Stimulated activated CD8-positive, alpha-beta memory T cell treated with anti-CD3 and anti-CD28 coated beads, Interleukin-12 subunit alpha, Interleukin-12 subunit beta, amount 100 ng/mL, for 1 hour (primary cell): ENCODE measurements around the gene SLC35A3.
"Not testable (repeated sequence)": the region's sequence is repeated elsewhere in the genome, so short reads cannot be mapped to it uniquely, and the experiment has no call there.

Source experiments
- DNase-seq: peaks from one replicate; pipeline ENCODE4 v3.0.0-alpha.2; 2020; ENCODE audit warnings: low read depth

The SLC35A3 gene

DNA sequence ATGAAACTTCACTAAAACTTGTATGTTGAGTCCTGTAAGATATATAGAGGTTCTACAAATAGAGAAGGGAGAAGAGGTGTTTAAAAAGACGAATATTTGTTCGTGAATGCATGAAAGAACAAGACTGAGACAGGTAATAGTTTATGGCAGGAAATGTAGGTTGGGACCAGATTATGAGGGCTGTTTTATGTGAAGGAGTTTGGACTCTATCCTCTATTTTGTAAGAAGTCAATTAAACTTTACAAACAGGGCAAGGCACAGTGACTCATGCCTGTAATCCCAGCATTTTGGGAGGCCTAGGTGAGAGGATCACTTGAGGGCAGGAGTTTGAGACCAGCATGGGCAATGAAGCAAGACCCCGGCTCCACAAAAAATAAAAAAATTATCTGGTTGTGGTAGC, 5.7 kb downstream of the SLC35A3 start:
- no peak for DNase-seq

DNA sequence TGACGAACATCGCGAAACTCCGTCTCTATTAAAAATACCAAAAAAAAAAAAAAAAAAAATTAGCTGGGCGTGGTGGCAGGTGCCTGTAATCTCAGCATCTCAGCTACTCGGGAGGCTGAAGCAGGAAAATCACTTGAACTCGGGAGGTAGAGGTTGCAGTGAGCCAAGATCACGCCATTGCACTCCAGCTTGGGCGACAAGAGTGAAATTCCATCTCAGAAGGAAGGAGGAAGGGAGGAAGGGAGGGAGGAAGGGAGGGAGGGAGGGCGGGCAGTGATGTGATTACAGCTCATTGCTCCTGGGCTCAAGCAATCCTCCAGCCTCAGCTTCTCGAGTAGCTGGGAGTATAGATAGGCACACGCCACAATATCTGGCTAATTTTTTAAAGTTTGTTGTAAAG, 7.5 kb downstream of the SLC35A3 start:
- DNase-seq = not testable (repeated sequence)

- DNase-seq = no peak
Observed at GRCh38 chr1:99978218-99978617, 8.4 kb downstream of the SLC35A3 start.

DNA sequence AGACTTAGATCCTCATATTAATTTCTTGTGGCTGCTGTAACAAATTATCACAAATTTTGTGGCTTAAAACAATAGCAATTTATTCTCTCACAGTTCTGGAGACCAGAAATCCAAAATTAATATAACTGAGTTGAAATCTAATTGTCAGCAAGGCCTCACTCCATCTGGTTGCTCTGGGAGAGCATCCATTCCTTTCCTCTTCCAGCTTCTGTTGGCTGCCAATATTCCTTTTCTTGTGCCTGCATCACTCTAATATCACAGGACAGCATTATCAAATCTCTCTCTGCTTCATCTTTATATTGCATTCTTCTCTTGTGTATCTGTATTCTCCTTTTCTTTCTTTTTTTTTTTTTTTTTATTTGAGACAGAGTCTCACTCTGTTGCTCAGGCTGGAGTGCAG, 9.3 kb downstream of the SLC35A3 start:
- DNase-seq = no peak

GRCh38 chr1:99980928-99981327, 11.1 kb downstream of the SLC35A3 start:
- no peak for DNase-seq

- no peak for DNase-seq
Observed at GRCh38 chr1:99986656-99987225, 16.9 kb downstream of the SLC35A3 start.

DNA sequence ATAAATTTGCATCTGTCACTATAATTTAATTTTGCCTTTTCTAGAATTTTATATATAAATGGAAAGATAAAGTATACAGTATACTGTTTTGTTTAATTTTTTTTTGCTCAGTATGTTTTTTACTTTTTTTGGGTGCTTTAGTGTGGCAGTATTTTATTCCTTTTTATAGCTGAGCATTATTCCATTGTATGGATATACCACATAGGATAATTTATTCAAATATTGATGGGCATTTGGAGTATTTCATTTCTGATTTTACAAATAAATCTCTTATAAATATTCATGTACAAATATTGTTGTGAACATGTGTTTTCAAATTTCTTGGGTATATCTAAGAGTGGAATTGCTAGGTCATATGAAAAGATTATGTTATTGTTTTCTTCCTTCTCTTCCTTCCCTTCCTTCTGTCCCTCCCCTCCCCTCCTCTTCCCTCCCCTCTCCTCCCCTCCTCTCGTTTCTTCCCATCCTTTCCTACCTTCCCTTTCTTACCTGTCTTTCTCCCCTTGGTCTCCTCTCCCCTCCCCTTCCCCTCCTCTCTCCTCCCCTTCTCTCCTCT, 18.5 kb downstream of the SLC35A3 start:
- DNase-seq = no peak

DNA sequence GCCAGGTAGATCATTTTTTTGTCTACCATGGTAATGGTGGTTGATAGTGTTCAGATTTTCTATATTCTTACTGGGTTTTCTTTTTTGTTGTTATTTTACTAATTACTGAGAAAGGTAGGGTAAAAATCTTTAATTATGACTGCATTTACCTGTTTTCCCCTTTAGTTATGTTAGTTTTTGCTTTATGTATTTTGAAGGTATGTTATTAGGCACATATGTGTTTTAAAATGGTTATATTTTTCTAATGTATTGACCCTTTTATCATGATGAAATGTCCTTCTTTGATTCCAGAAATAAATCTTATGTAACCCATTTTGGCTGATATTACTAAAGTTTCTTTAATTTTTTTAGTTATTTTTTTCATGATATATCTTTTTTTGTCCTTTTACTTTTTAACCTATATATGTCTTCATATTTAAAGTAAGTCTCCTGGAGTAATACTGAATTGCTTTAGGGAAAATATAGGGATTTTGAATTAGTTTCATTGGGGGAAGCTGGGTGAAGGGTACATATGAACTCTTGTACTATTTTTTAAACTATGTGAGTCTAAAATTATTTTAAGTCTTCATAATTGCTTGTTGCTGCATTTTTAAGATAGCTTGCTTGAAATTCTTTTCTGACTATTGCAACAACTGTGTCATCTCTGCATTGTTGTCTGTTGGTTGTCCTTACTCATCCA, 22.4 kb downstream of the SLC35A3 start:
- no peak for DNase-seq

- DNase-seq = no peak
Observed at GRCh38 chr1:99992760-99993467, 23.1 kb downstream of the SLC35A3 start.

- no peak for DNase-seq
Observed at GRCh38 chr1:99993468-99993845, 23.7 kb downstream of the SLC35A3 start.

DNA sequence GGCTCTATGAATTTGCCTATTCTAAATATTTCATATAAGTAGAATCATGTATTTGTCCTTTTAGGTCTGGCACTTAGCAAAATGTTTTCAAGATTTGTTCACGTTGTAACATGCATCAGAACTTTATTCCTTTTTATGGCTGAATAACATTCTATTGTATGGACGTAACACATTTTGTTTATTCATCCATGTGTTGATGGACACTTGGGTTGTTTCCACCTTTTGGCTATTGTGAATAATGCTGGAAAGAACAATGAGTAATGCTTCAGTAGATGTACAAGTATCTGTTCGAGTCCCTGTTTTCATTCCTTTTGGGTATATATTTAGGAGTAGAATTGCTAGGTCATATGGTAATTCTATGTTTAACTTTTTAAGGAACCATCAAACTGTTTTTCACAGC, 24.7 kb downstream of the SLC35A3 start:
- no peak for DNase-seq

DNA sequence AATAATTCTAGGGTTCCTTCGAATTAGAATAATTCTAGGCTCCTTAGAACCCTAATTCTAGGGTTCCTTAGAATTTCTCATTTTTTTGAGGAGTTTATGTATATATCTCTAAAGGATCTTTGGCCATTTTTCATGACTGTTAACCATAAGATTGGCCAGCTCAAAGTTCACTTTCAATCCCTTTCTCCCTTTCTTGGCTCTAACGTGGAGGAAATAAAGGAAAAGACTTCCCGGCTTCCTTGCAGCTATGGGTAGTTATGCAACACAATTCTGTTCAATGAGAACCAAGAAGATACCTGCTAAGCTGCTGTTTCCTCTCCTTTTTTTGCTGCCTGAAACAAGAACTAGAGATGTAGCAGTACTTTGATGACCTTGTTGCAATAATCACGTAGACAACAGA, 27.2 kb downstream of the SLC35A3 start:
- no peak for DNase-seq

GRCh38 chr1:100001462-100001861, 31.7 kb downstream of the SLC35A3 start:
- no peak for DNase-seq

DNA sequence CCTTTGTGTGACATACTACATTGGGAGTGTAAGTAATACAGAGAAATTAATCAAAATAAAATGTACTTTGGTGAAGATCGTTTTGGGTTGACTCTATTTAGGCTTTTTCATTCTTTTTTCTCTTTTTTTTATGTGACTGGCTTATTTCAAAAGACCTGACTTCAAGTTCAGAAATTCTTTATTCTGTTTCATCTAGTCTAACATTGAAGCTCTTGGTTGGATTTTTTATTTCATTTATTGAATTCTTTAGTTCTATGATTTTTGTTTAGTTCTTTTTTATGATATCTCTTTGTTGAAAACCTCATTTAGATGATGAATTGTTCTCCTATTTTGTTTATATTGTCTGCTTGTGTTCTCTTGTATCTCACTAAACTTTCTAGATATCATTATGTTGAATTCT, 35.6 kb downstream of the SLC35A3 start:
- DNase-seq = no peak

GRCh38 chr1:100006688-100007087, 36.9 kb downstream of the SLC35A3 start:
- no peak for DNase-seq

DNA sequence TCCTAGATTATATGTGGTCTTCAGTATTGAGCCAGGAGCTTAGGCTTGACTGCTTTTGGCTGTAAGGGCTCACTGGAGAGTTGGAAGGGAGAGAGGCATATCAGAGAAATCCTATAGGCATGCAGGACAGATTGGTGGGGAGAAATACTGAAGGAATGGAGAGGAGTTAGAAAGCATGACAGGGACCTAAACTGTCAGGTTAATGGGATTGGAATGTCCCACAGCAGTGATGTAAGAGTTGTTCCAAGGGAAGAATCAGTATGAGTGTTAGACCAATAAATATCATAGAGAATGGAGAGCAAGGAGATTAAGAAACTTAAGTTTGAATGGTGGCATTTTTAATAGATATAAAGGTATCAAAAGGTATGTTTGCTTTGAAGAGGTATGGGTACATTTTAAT, 39.7 kb downstream of the SLC35A3 start:
- DNase-seq = no peak

DNA sequence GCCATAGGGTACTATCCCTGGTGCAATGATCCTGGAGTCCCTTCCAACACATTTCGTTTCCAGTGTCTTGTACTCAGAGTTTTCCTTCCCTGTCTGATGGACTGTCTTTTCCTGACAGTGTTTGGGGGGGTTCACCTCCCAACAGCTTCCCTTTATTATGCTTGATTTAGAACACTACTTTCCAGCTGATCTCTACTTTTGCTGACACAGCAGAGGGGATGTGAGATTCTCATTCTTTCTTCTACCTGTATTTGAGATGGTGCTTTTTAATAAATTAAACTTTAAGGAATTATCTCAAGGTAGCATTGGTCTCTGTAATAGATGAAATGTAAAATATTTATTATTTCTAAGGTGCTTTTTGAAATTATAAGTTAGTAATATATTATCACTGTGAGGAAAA, 41.0 kb downstream of the SLC35A3 start:
- no peak for DNase-seq

- no peak for DNase-seq
Observed at GRCh38 chr1:100019220-100019619, 49.4 kb downstream of the SLC35A3 start.

- no peak for DNase-seq
Observed at GRCh38 chr1:100023482-100023881, 53.7 kb downstream of the SLC35A3 start.

DNA sequence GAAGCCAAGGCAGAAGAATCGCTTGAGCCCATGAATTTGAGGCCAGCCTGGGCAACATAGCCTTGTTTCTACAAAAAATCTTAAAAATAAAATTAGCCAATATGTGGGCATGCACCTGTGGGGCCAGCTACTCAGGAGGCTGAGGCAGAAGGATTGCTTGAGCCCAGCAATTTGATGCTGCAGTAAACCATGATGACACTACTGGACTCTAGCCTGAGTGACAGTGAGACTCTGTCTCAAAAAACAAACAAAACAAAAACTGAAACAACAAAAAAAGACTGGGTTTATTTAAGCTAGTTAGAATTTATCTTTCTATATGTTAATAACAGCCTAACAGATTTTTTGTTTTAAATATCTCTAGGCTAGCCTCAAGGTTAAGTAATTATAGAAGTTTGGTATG, 57.4 kb downstream of the SLC35A3 start:
- no peak for DNase-seq

DNA sequence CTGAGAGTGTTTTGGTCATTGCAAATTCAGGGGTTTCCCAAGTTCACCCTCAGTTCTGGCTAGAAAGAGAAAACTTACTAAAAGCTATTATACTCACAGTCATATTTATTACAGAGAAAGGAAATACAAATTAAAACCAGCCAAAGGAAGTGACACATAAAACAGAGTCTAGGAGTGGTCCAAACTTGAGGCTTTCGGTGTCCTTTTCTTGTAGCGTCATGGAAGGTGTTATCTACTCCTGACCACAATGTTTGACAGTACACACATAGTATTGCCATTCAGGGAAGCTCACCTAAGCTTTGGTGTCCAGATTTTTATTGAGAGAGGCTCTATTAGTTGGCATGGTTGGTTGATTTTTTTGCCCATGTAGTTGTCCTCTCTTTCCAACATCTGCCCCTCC, 59.0 kb downstream of the SLC35A3 start:
- no peak for DNase-seq

DNA sequence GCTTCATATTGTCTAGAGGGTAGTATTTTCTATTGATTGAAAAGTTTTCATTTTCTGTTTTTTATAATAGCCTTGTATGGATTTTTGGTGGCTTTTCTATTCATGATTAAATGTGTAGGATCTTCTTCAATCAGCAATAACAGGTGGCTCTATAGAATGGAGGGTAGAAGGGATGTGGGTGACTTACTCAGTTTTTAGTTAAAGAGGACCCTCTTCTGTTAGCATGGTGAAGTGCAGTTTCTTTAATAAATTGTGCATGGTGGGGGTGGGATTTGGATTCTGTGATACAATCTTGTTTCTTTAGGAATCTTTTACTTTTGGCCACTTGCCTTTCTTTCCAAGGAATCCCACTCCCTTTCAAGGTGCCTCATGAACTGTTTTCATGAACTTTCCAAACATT, 64.7 kb downstream of the SLC35A3 start:
- DNase-seq = no peak

- DNase-seq = no peak
Observed at GRCh38 chr1:100035214-100035613, 65.4 kb downstream of the SLC35A3 start.
